ENCODE results near the gene A3GALT2. TPM values are rescaled to one million over a fixed set of nuclear protein-coding genes. Genes with fewer than 3 reads are reported as not detected.
A peak's percentile ranks its signal among the peaks of the same experiment; 100 is the strongest.

A3GALT2 gene
- polyA plus RNA-seq, 3 donors = not detected

DNA sequence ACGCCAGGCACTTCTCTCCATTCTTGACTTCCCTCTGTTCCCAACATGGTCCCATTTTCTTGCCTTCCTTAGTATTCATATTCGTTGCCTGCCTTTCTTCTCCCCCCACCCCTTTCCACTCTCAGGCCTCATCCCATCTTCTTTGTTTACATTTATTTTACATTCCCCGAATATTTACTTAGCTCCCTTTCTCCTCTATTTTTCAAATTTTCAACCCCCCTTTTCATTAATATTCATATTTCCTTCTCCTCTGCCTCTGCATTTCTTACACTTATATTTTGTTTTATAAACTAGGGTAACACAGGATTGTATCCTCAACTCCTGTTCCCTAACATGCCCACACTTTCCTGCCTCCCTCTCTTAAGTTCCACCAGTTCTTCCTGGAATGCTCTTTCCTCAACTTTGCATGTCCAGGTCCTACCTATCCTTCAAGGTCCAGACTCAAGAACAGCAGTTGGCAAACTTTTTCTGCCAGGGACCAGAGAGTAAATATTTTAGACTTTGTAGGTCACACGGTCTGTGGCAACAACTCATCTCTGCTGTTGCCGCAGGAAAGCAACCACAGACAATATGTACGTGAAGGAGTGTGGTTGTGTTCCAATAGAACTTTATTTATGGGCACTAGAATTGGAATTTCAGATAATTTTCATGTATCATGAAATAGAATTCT is 29.8 kb upstream of the A3GALT2 start:
- no peak for DNase-seq
- TF ChIP-seq, protein P1, sequence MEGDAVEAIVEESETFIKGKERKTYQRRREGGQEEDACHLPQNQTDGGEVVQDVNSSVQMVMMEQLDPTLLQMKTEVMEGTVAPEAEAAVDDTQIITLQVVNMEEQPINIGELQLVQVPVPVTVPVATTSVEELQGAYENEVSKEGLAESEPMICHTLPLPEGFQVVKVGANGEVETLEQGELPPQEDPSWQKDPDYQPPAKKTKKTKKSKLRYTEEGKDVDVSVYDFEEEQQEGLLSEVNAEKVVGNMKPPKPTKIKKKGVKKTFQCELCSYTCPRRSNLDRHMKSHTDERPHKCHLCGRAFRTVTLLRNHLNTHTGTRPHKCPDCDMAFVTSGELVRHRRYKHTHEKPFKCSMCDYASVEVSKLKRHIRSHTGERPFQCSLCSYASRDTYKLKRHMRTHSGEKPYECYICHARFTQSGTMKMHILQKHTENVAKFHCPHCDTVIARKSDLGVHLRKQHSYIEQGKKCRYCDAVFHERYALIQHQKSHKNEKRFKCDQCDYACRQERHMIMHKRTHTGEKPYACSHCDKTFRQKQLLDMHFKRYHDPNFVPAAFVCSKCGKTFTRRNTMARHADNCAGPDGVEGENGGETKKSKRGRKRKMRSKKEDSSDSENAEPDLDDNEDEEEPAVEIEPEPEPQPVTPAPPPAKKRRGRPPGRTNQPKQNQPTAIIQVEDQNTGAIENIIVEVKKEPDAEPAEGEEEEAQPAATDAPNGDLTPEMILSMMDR (IDR thresholded peaks at IDR 0.05) = no peak
- H3K79me2 ChIP-seq (ENCODE audit: insufficient read depth, low read length) = peaks cover 38% of the 10 kb centered on the region
- H3K4me2 ChIP-seq (replicated peaks; ENCODE audit: extremely low read depth, low read length, poor library complexity, severe bottlenecking) = peak overlapping the region; percentile 76
- H3K9ac ChIP-seq (ENCODE audit: insufficient read depth, low read length, poor library complexity, severe bottlenecking) = peak overlapping the region; percentile 69
- H2AFZ ChIP-seq (ENCODE audit: insufficient read depth, low read depth, low read length, poor library complexity, severe bottlenecking) = peak overlapping the region; percentile 77
- no peaks in the 10 kb centered on the region for H3K27me3 ChIP-seq (ENCODE audit: control insufficient read depth in 2 of 2, insufficient read depth in 2 of 2, low read length in 2 of 2)
- Mint-ChIP-seq H3K9me3 (no peaks in the 10 kb centered on the region), H3K36me3 (peaks cover 34 to 37% of the 10 kb centered on the region in 2 donors), H3K4me1 (peaks cover 44% of the 10 kb centered on the region), H3K27ac (peak overlapping the region; percentile 96 to 99 (median 98)), H3K27me3 (ENCODE audit: low read depth in 3 of 3) (peaks cover 0 to 9% (median 3%) of the 10 kb centered on the region in 3 donors), H3K4me3 (peak overlapping the region; percentile 87 to 93)
- H4K20me1 ChIP-seq (ENCODE audit: insufficient read depth, low read length) = peaks cover 33% of the 10 kb centered on the region
- no peaks in the 10 kb centered on the region for H3K9me3 ChIP-seq (replicated peaks in 1 of 2; ENCODE audit: control insufficient read depth in 1 of 2, insufficient read depth in 1 of 2, low read length in 2 of 2)
- peaks cover 37 to 45% of the 10 kb centered on the region in 2 donors for H3K4me1 ChIP-seq (ENCODE audit: control insufficient read depth in 1 of 2, insufficient read depth in 2 of 2, low read length in 2 of 2)
- peaks cover 3 to 12% of the 10 kb centered on the region in 2 donors for H3K36me3 ChIP-seq (replicated peaks in 1 of 2; ENCODE audit: control insufficient read depth in 1 of 2, insufficient read depth in 2 of 2, low read length in 2 of 2)
- 34% methylated on average over 5 of the region's 6 CpGs for WGBS (ENCODE audit: insufficient coverage)
- intact Hi-C loops (cut with micrococcal nuclease) = loop anchor here in 1 of 2 donors (2.0 kb wide), 1 partner anchor 168 kb away; the partner anchor contains the start of gene TRIM62
- peak overlapping the region in 2 of 3 experiments; percentile 50 to 73 for H3K4me3 ChIP-seq (replicated peaks in 1 of 3; ENCODE audit: low read depth in 2 of 3, low read length in 3 of 3)
- H3K27ac ChIP-seq (ENCODE audit: low read depth in 1 of 2, low read length in 2 of 2) = peak overlapping the region; percentile 90

DNA sequence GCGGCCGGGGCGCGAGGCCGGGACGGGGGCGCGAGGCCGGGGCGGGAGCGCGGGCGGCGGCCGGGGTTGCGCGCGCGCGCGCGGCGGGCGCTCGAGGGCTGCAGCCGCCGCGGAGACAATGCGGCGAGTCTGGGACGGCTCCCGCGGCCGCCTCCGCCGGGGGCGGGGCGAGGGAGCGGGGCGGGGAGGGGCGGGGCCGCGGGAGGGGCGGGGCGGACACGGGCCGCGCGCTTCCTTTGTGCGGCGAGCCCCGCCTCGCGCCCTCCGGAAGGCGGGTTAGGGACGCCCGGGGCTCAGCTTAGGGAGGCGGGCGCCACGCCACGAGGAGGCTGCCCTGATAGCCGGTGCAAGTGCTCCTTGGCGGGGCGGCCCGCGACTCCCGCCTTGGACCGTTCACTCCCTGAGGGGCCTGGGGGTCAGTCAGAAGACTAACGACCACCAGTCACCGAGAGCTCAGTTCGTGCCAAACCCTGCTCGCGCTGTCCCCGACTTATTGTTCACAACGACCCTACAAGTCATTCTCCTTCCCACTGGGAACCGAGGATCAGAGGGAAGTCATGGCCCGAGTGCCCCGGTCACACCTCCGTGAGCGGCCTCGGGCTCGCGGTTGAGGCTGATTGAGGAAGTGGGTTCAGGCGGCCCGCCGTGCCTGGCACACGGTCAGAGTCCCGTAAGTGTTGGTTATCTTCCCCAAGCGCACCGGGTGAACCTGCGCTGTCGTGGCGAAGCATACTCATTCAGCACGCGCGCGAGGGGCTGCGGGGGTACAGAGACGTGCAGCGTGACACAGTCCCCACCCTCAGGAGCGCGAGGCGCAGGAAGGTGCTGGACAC is 29.1 kb upstream of the A3GALT2 start:
- TF ChIP-seq, protein P1 (IDR thresholded peaks at IDR 0.05) = no peak
- peak overlapping the region; percentile 76 for H3K4me2 ChIP-seq (replicated peaks; ENCODE audit: extremely low read depth, low read length, poor library complexity, severe bottlenecking)
- H2AFZ ChIP-seq (ENCODE audit: insufficient read depth, low read depth, low read length, poor library complexity, severe bottlenecking) = peak overlapping the region; percentile 77
- no peaks in the 10 kb centered on the region for H3K9me3 ChIP-seq (replicated peaks in 1 of 2; ENCODE audit: control insufficient read depth in 1 of 2, insufficient read depth in 1 of 2, low read length in 2 of 2)
- WGBS (ENCODE audit: insufficient coverage) = under 1% methylated on average over 83 of the region's 104 CpGs
- H3K4me3 ChIP-seq (replicated peaks in 1 of 3; ENCODE audit: low read depth in 2 of 3, low read length in 3 of 3) = peak overlapping the region; percentile 34 to 73 (median 50)
- peaks cover 37 to 52% of the 10 kb centered on the region in 2 donors for H3K4me1 ChIP-seq (ENCODE audit: control insufficient read depth in 1 of 2, insufficient read depth in 2 of 2, low read length in 2 of 2)
- peak overlapping the region; percentile 90 for H3K27ac ChIP-seq (ENCODE audit: low read depth in 1 of 2, low read length in 2 of 2)
- intact Hi-C loops (cut with micrococcal nuclease) = loop anchor here (2.0 kb wide), 2 partner anchors 15 to 167 kb away; partner anchors contain the start of gene TRIM62 (in 1 of the 2)
- peaks cover 45% of the 10 kb centered on the region for H3K79me2 ChIP-seq (ENCODE audit: insufficient read depth, low read length)
- no peaks in the 10 kb centered on the region for H3K9me3 Mint-ChIP-seq
- DNase-seq = peak; percentile 82 to 84 (median 83)
- peaks cover 0 to 8% (median 3%) of the 10 kb centered on the region in 3 donors for H3K27me3 Mint-ChIP-seq (ENCODE audit: low read depth in 3 of 3)
- H3K36me3 Mint-ChIP-seq = peaks cover 33 to 37% of the 10 kb centered on the region in 2 donors
- H3K27ac Mint-ChIP-seq = peak overlapping the region; percentile 96 to 99 (median 98)
- H3K27me3 ChIP-seq (ENCODE audit: control insufficient read depth in 2 of 2, insufficient read depth in 2 of 2, low read length in 2 of 2) = no peaks in the 10 kb centered on the region
- peaks cover 41% of the 10 kb centered on the region for H4K20me1 ChIP-seq (ENCODE audit: insufficient read depth, low read length)
- H3K4me3 Mint-ChIP-seq = peak overlapping the region; percentile 87 to 93
- H3K9ac ChIP-seq (ENCODE audit: insufficient read depth, low read length, poor library complexity, severe bottlenecking) = peak overlapping the region; percentile 69
- H3K36me3 ChIP-seq (replicated peaks in 1 of 2; ENCODE audit: control insufficient read depth in 1 of 2, insufficient read depth in 2 of 2, low read length in 2 of 2) = peaks cover 3 to 15% of the 10 kb centered on the region in 2 donors
- peaks cover 50% of the 10 kb centered on the region for H3K4me1 Mint-ChIP-seq

Data from CD14-positive monocyte (primary cell).